Measurements from ENCODE around the gene GLIPR2.
"Not testable (repeated sequence)": the region's sequence is repeated elsewhere in the genome, so short reads cannot be mapped to it uniquely, and the experiment has no call there.

The GLIPR2 gene, protein sequence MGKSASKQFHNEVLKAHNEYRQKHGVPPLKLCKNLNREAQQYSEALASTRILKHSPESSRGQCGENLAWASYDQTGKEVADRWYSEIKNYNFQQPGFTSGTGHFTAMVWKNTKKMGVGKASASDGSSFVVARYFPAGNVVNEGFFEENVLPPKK

DNA sequence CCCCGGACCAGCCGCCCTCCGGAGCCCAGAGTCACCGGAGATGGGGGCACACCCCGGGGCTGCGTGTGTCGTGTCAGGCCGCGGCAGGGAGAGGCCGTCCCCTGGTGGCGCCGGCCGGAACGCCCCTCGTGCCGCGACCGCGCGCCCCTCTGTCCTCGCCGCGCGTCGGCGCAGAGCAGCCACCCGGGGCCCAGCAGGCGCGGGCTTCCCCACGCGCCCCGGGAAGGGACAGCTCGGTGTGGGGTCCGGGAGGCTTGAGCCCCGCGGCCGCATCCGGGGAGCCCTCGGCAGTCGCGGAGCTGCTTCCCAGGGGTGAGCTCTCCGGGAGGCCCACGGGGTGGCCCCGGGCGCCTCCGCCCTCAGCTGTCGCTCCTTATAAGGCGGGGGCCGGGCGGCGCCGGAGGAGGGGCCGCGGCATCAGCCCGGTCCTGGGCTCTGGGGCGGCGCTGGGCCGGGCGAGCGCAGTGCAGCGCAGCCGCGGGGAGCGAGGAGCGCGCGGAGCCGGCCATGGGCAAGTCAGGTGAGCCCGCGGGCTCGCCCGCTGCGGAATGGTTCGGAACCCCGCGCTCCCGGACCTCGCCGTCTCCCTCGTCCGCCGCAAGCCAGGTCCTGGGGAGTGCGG, at the start of gene GLIPR2:
GLIPR2 (plus strand) TSS at position 462 of the 622 bp plus-strand sequence; CDS start at position 508, 46 bp downstream.
- DNase-seq, result peak; percentile 80

DNA sequence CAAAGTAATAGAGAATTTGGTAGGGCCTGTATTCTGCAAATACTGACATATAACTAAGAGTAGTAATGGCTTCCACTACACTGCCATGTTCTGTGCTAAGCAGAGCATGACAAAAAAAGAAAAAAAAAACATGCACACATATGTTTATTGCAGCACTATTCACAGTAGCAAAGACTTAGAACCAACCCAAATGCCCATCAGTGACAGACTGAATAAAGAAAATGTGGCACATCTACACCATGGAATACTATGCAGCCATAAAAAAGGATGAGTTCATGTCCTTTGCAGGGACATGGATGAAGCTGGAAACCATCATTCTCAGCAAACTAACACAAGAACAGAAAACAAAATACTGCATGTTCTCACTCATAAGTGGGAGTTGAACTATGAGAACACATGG, 49.5 kb upstream of the GLIPR2 start:
- not testable (repeated sequence) for DNase-seq

DNA sequence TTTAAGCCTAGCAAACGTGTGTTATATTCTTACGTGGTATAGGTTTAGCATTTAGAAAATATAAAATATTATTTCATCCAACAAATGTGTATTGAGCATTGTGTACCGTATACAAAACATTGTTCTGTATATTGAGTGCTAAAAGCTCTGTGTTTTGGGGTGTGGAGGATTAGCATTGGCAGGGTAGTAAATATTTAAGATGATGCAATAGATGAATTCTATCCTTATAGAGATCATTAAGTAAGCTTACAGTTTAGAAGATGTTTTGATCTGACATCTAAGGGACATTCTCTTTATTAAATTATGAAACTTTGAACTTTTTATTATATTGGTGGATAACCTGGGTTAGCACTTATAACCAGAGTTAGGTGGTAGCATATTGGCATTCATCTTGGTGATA, 48.5 kb upstream of the GLIPR2 start:
- no peak for DNase-seq

DNA sequence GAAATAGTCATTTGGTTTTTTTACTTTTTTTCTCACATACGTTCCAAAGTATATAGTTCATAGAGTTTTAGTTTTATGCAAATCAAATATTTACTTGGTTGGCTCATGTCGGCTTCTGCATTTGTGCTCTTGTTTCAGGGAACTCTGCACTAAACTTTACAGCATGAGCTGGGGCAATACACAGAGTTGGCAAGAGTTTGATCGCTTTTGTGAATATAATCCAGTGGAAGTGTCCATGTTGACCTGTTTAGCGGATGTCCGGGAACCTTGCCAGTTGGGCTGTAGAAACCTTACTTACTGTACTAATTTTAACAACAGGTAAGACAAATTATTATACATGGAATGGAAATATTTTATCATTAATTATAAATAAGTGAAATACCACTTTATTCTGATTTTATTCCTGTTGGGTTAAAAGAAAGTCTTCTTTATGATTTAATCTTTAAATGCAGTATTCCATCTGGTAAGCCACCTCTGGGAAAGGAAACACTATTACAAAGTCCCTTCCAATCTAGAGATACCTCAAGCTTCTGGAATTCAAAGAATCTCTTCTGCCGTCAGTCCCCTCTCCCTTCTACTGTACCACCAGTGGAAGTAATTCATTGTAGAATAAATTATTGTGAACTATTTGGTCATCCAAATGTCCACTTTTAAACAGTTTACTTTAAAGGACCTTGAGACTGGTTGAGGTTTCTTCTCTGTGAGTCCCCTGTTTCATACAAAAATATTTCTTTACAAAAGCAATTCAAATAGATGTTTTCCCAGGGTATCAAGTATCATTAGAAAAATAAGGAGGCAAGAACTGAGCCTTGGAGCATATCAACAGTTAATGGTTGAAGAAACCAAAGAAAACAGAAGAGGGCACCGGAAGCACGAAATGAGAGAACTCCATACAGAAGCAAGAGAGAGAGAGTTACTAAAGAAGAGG, 45.2 kb upstream of the GLIPR2 start:
- peak; percentile 40 for DNase-seq

DNA sequence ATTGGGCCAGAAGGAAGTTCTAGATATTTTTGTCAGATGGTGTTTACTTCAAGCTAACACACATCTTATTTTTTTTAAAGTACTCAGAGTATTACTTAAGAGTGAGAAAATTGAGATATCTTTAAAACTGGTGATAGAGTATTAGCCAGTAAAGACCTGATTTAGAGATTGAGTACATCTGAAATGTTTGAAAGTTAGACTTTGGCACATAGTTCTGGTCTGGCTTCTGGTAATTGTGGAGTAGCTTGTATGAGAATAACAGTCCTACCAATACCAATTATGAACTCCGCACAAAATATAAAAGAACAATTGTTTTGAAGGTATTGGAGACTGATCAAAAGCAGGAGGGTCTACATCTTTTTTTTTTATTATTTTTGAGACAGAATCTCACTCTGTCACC, 44.5 kb upstream of the GLIPR2 start:
- no peak for DNase-seq

DNA sequence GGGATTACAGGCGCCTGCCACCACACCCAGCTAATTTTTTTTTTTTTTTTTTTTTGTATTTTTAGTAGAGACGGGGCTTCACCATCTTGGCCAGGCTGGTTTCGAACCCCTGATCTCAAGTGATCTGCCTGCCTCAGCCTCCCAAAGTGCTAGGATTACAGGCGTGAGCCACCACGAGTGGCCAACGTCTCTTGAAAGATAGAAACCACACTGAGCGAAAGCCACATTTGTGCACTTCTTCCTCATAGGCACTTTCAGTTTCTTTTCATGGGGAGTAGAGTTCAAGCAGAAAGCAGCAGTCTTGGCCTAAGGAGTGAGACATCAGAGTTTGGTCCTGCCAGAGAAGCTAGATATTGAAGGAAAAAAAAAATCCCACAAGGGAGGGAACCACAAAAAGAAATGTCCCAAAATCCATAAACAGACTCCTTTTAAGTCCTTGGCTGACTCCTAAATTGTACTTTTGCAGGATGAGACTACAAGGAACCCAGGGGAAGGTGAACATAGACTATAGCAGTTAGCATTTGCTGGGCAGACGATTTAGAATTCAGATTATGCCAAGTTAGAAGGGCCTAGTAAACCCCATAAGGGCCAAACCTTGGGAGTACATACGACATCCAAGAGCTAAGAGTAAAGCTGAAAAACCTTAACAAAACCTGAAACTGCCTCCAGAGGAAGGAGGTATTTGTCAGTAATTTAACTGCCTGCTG, 43.9 kb upstream of the GLIPR2 start:
- no peak for DNase-seq

DNA sequence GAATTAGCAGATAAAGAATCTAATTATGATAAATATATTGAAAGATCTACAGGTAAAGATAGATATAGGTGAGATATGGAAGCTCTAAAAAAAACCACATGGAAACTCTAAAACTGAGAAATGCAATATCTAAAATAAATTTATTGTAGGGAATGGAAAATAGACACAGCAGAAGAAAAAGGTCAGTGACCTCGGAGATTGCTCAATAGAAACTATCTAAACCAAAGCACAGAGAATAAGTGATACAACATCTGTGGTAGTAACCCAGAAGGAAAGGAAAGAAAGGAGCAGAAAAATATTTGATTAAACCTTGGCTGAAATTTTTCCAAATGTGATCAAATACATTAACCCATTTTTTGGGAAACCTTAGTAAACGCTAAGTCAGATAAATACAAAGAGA, 43.1 kb upstream of the GLIPR2 start:
- DNase-seq, result no peak

DNA sequence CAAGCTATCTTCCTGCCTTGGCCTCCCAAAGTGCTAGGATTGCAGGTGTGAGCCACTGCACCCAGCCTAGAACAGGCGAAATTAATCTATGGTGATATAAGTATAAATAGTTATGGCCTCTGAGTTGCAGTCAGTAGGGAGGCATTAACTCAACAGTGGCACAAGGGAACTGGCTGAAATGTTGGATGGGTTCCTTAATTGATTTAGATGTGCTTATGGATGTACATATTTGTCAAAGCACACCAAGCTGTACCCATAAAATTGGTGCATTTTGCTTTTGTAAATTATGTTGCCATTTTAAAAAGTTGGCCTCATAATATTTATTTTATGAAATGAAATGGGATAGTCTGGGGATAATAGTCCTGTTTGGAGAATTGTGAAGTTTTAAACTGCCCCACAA, 36.8 kb upstream of the GLIPR2 start:
- no peak for DNase-seq

DNA sequence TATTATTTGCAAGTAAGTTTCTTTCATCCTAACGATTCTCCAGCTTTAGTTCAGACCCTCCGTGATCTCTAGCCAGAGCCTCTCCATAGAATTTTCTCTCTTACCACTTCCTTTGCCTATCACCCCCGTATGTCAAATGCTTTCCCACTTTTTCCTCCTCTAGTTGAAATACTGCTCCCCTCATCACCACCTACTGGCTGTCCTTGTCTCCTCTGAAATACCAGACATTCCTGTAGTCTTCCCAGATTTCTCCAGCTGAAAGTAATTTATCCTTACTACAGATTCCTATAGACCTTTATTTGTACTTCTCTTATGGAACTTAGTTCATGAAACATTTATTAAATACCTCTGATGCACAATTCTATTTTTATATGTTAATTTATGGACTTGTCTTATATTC, 36.0 kb upstream of the GLIPR2 start:
- peak; percentile 7 for DNase-seq

DNA sequence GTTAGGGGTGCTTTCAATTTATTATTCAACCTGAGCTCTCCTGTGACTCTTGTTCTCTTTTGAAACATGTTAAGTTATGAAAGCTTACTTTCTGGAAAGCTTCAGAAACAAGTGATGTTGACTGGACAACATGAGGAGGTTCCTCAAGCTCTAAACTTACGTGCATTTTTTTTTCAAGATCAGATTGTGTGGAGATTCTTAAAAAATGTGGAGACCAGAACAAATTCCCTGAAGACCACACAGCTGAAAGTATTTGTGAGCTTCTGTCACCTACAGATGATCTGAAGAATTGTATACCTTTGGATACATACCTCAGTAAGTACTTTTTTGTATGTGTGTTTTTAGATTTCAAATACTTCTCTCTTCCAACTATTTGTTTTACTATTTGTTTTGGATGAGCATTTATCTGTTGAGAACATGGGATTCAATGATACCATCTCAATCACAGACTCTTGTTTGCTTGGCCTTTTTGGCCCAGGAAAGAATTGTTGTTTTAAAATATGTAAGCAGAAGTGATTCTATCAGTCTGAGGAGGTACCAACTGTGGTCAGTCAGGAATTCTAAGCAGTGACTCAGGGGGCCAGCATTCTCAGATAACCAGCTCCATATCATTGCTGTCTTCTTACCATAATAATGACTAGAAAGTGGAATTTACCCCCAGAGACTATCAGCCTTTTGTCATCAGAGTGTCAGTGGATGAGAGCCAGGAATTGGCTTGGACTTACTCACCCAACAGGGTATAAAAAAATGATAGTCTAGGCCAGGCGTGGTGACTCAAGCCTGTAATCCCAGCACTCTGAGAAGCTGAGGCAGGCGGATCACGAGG, 34.4 kb upstream of the GLIPR2 start:
- DNase-seq, result peak; percentile 98

DNA sequence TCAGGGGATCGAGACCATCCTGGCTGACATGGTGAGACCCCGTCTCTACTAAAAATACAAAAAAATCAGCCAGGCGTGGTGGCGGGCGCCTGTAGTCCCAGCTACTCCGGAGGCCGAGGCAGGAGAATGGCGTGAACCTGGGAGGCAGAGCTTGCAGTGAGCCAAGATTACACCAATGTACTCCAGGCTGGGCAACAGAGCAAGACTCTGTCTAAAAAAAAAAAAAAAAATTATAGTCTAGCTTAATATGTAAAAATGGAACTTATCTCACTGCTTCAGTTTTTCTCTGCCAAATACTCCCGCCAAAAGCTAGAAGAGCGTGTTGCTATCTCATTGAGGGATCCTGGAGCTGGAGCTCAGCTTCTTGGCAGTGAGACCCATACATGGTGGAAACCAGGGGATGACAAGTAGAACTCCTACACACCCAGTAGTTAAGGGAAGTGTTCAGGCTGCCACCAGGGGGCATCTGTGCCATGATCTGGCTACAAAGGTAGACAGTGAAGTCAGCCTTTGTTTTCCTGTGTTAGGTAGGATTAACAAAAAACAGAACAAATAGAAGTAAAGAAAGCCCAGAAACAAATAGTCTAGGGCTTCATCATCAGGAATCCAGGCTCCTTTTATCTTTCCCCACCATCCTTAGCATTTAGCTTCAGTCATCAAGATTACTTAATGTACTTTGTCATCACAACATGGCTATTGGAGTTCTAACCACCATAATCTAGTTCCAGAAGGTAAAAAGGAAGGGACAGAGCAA, 33.6 kb upstream of the GLIPR2 start:
- DNase-seq, result peak; percentile 73

DNA sequence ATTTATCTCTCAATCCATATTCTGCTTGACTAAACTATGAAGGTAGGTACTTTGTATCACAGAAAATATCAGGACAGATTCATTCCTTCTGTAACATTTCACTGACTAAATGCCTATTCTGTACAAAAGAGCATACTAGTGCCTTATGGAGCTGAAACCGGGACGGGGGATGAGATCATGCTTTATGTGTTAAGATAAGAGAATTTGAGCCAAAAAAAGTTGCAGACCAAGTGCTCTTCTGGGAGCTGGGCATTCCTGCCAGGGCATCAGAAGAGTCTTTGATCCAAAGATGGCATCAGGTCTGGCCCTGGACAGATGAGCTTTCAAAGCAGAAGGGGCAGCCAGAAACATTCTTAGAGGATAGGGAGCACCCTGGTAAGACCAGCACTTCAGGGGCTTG, 27.5 kb upstream of the GLIPR2 start:
- DNase-seq, result no peak

DNA sequence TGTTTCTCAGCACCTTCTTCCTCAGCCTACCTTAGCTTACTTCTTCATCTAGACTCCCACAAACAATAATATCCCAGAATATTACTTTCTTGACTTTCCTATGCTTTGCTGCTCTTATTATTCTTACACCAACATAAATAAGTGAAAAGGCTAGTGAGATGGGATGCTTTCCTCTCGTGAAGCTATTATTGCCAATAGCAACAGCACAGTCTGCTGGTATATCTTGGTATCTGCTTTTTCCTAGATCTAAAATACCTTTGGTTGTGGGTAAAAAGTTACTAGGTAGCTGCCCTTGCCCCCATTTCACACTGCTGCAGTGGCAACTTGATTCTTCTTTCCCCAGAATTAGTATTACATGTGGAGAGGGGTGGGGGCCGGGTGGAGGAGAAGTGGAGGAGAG, 26.1 kb upstream of the GLIPR2 start:
- no peak for DNase-seq

DNA sequence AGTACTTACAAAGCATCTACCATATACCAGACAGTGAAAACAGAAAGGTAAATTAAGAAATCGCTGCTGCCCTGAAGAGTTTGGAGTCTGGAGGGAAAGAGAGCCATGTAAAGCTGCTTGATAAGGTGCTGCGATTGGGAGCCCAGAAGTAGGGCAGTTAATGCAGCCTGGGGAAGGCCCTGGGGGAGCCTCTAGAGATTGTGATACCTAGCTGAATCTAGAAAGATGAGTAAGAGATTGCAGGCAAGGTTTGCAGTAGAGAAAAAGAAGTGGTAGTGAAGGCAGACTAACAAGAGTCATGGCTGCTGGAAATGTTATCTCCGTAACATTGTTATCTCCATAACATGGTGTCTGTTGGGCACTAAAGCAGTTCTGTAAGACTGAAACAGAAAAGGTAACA, 24.0 kb upstream of the GLIPR2 start:
- no peak for DNase-seq

DNA sequence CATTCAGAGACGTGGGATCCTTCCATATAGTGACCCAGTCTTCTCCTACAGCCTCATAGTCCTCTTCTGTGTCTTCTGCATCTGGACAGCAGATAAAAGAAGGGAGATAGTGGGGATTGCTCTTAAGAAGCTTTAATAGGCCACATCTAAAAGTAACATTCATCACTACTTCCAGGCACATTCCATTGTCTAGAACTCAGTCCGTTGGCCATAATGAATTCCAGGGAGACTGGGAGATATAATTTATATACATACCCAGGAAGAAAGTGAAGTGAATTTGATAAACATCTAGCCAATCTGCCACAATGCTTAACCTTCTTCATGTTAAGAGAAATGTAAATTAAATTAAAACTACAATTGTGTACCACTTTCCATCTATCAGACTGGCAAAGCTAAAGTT, 22.5 kb upstream of the GLIPR2 start:
- DNase-seq, result no peak

DNA sequence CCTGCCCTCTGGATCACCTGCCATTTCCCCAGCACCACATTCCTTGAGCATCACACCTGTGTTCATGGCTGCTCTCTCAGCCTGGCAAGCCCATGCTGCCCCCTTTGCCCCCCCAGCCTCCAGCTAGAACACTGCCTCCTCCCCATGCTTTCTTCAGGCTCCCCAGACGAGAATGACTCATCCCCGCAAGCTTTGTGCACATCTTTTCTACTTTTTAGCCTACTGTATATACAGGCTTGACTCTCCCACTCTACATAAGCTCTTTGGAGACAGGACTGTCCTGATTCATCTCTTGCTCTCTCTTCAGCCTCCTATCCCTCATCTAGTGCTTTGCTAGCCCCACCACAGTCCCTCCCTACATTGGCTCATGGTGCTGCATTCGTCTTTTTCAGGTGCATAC, 19.9 kb upstream of the GLIPR2 start:
- DNase-seq, result no peak

DNA sequence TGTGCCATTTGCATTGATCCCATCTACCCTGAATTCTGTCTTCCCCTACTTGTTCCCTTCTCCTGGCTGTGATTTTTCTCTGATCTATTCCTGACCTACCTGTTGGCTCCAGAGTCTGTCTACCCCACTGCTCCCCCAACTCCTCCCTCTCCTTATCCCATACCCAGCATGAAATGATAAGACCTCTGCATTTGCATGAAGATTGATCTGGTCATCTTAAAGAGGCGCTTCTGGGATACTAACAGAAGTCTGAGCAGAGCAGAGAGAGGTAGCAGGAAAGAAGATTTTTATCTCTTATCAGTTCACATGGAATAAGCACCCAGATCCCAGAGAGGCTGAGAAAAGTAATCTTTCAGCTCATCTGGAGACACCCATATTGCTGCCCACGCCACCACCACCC, 18.3 kb upstream of the GLIPR2 start:
- DNase-seq, result no peak

DNA sequence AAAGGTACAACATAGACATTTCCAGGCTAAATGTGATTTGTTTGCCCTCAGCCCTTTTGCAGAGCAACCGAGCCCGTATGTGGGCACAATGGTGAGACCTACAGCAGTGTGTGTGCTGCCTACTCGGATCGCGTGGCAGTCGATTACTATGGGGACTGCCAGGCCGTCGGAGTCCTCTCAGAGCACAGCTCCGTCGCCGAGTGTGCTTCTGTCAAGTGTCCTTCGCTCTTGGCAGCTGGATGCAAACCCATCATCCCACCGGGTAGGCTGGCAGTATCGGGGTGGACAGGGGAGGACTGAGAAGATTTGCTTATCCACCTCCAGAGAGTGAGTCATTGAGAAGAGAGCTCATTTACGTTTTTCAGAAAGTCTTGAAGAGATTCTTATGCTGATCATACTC, 17.8 kb upstream of the GLIPR2 start:
- DNase-seq, result no peak

DNA sequence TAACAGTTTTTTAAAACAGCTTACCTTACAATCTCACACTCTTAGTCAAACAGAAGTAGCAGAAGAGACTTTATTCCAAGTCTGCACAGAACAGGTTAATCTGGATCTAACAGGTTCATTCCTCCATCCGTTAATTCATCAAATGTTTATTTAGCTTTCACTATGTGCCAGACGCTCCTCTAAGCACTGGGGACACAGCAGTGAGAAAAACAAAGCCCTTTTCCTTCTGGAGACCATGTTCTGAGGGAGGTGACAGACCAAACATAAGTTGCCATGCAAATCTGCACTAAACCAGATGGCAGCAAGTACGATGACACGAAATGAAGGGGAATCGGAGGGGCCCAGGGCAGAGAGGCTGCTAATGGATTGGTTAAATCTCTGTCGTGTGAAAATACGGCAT, 17.1 kb upstream of the GLIPR2 start:
- DNase-seq, result no peak

DNA sequence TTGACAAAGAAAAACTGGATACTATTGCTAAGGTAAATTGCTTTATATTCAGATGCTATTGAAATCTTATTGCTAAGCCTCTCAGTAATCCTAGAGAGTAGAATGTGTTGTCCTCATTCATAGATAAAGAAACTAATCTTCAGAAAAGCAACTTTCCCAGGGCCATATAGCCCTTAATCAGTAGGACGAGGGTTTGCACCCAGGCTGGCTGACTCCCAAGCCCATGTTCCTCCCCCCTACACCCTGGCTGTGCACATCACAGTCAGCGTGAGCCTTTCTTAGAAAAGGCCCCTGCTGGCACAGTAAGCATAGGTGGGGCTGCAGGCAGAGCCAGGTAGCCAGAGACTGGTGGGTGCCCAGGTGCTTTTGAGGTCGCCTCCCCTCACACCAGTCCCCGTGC, 15.8 kb upstream of the GLIPR2 start:
- DNase-seq, result no peak

DNA sequence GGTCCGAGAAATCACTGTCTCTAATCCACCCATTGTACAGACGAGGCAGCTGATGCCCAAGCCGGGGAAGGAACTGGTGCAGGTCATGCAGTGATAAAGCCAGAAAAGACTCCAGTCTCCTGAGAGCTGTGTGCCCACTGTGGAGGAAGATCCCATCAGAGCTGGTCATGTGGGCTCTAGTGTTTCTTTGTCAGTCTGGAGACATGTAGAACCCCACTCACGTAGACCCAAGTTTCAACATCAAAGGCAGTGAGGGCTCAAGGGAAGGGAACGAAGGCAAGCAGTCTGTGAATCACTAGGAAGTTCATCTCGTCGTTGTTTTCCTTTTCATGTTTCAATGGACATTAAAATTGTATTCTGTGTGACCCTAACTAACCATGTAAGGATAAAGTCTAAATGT, 14.6 kb upstream of the GLIPR2 start:
- no peak for DNase-seq

DNA sequence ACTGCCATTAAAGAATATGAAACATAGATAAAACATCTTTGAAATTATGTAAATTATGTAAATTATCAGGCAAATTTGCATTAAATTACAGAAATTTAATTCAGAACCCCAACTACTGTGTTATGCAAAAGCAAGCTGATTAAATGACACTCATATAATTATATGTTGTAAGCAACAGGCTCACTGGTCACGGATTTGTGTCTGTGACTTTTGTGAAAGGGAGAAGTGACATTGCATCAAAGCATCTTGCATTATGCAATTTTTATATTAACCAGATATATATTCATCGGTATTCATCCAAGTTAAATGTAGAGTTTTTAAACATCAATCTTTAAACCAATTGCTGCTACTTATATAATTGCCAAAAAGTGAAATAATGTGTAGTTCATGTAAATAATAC, 13.0 kb upstream of the GLIPR2 start:
- no peak for DNase-seq

Data from HCEC 1CT (cell line).